Osteoblast (primary cell): Measurements from ENCODE around the gene YBEY. TPM values are rescaled to one million over a fixed set of nuclear protein-coding genes. Genes with fewer than 3 reads are reported as not detected.
A peak's percentile ranks its signal among the peaks of the same experiment; 100 is the strongest.

Experiments
- DNase-seq: peaks from one replicate; pipeline ENCODE4 v3.0.0; 2011; ENCODE audit warnings: low spot score, mixed read lengths; ENCODE audit not compliant: insufficient read length; ENCODE audit errors: missing footprints
- H2AFZ ChIP-seq: 2 replicates; pipeline ENCODE4 v1.6.0; 2011; ENCODE audit warnings: mild to moderate bottlenecking, low read length
- H3K27ac ChIP-seq: 2 replicates; pipeline ENCODE4 v1.5.1; 2011; ENCODE audit warnings: mild to moderate bottlenecking, low read depth, low read length, moderate library complexity
- H3K27me3 ChIP-seq: 2 replicates; pipeline ENCODE4 v1.6.0; 2012; ENCODE audit warnings: mild to moderate bottlenecking, control low read depth, inconsistent platforms, low read length, moderate library complexity; ENCODE audit not compliant: insufficient read depth
- H3K36me3 ChIP-seq: 2 replicates; pipeline ENCODE4 v1.5.1; 2011; ENCODE audit warnings: mild to moderate bottlenecking, low read length, control low read depth, moderate library complexity; ENCODE audit not compliant: insufficient read depth
- H3K4me1 ChIP-seq: 2 replicates; pipeline ENCODE4 v1.5.1; 2011; ENCODE audit warnings: mild to moderate bottlenecking, low read length, control low read depth, moderate library complexity; ENCODE audit not compliant: insufficient read depth
- H3K4me2 ChIP-seq: 2 replicates; pipeline ENCODE4 v1.6.0; 2011; ENCODE audit warnings: mild to moderate bottlenecking, low read length; ENCODE audit not compliant: insufficient read depth
- H3K4me3 ChIP-seq: fragments of 200-600 bp; sonication (generic); 3 replicates; pipeline ENCODE4 v1.5.1; 2012; ENCODE audit warnings: mild to moderate bottlenecking, low read length, inconsistent platforms; ENCODE audit not compliant: insufficient read depth
- H3K79me2 ChIP-seq: 2 replicates; pipeline ENCODE4 v1.6.0; 2012; ENCODE audit warnings: mild to moderate bottlenecking, low read length, control low read depth, inconsistent platforms; ENCODE audit not compliant: insufficient read depth
- H3K9me3 ChIP-seq: 2 replicates; pipeline ENCODE4 v1.5.1; 2011; ENCODE audit warnings: low read depth, low read length, control low read depth
- H4K20me1 ChIP-seq: 2 replicates; pipeline ENCODE4 v1.6.0; 2012; ENCODE audit warnings: mild to moderate bottlenecking, low read length, control low read depth; ENCODE audit not compliant: insufficient read depth
- total RNA-seq: library from RNA; depleted of rRNA; stranded (reverse); fragments of >200 nt; gene quantifications from 2 replicates; pipeline ENCODE4 v1.2.3, GENCODE V29; 2012
- TF ChIP-seq, protein P1 (sequence below): IDR thresholded peaks from 2 replicates; pipeline ENCODE4 v1.5.1; 2011; ENCODE audit warnings: mild to moderate bottlenecking, low read depth, low read length, moderate library complexity; ENCODE audit errors: extremely low read depth

YBEY gene
- total RNA-seq, 1 donor: 18.8 TPM

DNA sequence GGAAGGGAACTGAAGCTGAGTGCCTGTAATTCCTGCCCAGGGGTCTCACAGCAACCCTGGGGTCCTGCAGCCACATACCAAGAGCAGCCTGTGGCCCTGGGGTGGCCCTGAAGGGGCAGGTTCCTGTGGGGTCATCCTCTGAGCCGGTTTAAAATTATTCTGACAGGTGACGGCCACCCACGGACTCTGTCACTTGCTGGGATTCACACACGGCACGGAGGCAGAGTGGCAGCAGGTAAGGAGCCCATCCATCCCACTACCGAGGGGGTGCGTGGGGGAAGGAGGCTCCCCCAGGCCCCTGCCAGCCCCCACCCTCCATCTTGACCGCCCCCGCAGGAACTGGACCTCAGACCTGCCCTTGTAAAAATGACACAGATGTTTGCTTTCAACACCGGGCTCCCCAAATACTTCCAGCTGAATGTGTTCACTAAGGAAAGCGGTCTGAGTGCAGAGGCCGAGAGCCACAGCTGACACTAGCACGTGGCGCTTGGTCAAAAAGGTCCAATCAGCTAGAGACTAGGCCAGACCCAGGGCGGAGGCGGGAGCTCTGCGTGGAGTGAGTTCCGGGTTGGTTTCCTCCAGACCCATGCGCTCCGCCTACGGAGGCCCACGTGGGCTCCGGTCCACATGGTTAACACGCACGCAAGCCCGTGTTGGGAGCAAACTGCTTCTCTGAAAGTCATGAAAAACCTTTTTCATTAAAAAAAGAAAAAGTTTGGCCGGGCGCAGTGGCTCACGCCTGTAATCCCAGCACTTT is 10.0 kb downstream of the YBEY start:
- Histone ChIP-seq H3K27ac (no peak overlapping the region), H3K36me3 (peaks cover 15% of the 10 kb centered on the region), H3K4me2 (no peak overlapping the region), H3K9me3 (no peaks in the 10 kb centered on the region), H3K4me3 (no peak overlapping the region), H3K27me3 (peaks cover 2% of the 10 kb centered on the region), H3K79me2 (peaks cover 2% of the 10 kb centered on the region), H4K20me1 (no peaks in the 10 kb centered on the region), H3K4me1 (peaks cover 17% of the 10 kb centered on the region), H2AFZ (no peak overlapping the region)
- peak; percentile 90 for DNase-seq
- TF ChIP-seq, protein P1, sequence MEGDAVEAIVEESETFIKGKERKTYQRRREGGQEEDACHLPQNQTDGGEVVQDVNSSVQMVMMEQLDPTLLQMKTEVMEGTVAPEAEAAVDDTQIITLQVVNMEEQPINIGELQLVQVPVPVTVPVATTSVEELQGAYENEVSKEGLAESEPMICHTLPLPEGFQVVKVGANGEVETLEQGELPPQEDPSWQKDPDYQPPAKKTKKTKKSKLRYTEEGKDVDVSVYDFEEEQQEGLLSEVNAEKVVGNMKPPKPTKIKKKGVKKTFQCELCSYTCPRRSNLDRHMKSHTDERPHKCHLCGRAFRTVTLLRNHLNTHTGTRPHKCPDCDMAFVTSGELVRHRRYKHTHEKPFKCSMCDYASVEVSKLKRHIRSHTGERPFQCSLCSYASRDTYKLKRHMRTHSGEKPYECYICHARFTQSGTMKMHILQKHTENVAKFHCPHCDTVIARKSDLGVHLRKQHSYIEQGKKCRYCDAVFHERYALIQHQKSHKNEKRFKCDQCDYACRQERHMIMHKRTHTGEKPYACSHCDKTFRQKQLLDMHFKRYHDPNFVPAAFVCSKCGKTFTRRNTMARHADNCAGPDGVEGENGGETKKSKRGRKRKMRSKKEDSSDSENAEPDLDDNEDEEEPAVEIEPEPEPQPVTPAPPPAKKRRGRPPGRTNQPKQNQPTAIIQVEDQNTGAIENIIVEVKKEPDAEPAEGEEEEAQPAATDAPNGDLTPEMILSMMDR: no peak

DNA sequence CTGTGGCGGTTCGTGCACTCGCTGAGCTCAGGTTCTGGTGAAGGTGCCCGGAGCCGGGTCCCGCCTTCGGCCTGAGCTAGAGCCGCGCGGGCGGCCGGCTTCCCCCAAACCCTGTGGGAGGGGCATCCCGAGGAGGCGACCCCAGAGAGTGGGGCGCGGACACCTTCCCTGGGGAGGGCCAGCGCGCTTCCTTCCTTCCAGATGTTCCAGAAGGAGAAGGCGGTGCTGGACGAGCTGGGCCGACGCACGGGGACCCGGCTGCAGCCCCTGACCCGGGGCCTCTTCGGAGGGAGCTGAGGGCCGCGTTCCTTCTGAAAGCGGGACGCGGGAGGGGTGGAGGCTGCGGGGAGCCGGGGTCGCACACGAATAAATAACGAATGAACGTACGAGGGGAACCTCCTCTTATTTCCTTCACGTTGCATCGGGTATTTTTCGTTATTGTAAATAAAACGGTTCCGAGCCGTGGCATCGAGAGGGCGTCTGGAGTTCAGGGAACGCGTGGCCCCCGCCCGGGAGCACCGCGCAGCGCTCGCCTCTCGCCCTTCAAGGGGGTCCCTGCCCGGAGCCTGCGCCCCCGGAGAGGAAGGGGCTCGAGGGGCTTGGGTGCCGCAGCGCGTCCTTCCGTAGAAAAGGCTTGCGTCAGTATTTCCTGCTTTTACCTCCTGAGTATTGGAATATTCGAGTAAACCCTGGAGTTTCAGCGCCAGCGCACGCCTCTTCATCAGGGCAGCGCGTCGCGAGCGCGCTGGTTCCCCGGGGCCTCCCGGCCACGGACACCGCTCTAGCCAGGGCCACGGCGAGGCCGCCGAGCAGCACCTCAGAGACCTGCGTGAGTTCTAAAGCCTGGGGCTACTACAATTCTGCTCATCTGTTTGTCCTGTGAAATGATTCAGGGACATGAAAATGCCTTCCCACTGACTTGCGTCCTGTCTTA is 11.5 kb downstream of the YBEY start:
- Histone ChIP-seq H3K27ac (no peak overlapping the region), H3K4me3 (peak overlapping the region; percentile 68), H4K20me1 (no peaks in the 10 kb centered on the region), H3K9me3 (no peaks in the 10 kb centered on the region), H3K4me2 (peak overlapping the region; percentile 82), H3K27me3 (peaks cover 2% of the 10 kb centered on the region), H3K4me1 (peaks cover 17% of the 10 kb centered on the region), H2AFZ (peak overlapping the region; percentile 78), H3K79me2 (no peaks in the 10 kb centered on the region), H3K36me3 (peaks cover 3% of the 10 kb centered on the region)
- TF ChIP-seq, protein P1: no peak
- peak; percentile 75 for DNase-seq

DNA sequence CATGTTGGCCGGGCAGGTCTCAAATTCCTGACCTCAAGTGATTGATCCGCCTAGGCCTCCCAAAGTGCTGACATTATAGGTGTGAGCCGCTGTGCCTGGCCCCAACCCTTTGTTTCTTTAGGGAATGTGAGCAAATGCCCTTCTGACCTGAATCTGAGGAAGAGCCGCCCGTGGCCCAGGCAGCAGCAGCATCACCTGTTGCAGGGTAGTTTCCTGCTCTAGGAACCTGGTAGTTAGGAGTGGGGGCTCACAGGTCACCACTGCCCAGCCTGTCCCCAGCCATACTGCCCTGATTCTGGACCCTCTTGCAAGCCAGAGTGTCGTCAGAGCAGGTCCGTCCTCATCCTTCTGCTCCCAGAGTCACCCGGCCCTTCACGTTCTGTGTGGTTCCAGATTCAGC is 13.0 kb downstream of the YBEY start:
- no peak overlapping the region for H3K4me2 ChIP-seq
- no peaks in the 10 kb centered on the region for H3K79me2 ChIP-seq
- peaks cover 2% of the 10 kb centered on the region for H3K27me3 ChIP-seq
- TF ChIP-seq, protein P1: no peak
- no peak overlapping the region for H2AFZ ChIP-seq
- no peak for DNase-seq
- no peak overlapping the region for H3K27ac ChIP-seq
- no peak overlapping the region for H3K4me3 ChIP-seq
- H3K36me3 ChIP-seq: no peaks in the 10 kb centered on the region
- no peaks in the 10 kb centered on the region for H3K9me3 ChIP-seq
- H3K4me1 ChIP-seq: peaks cover 17% of the 10 kb centered on the region
- H4K20me1 ChIP-seq: no peaks in the 10 kb centered on the region

DNA sequence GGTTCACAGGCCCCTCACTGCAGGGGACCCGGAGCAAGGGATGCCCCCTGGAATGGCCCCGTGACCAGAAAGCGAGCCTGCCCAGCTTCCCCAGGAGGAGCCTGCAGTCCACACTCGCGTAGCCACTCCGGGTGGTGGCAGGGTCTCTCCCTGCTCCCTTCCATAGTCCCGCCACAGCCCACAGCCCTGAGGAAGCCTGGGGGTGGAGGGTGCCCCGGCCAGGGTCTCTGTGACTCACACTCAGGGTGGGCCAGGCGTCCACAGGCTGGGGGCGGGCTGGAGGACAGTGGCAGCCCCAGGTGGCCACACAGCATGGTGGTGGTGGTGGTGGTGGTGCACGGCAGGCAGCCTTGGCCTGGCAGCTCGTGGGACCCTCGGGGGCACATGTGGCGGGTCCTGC is 15.6 kb downstream of the YBEY start:
- H2AFZ ChIP-seq: no peak overlapping the region
- H3K4me1 ChIP-seq: peaks cover 7% of the 10 kb centered on the region
- no peak overlapping the region for H3K27ac ChIP-seq
- no peaks in the 10 kb centered on the region for H3K9me3 ChIP-seq
- DNase-seq: no peak
- no peaks in the 10 kb centered on the region for H3K79me2 ChIP-seq
- peaks cover 10% of the 10 kb centered on the region for H3K36me3 ChIP-seq
- H3K4me3 ChIP-seq: no peak overlapping the region
- H3K27me3 ChIP-seq: peaks cover 2% of the 10 kb centered on the region
- H3K4me2 ChIP-seq: no peak overlapping the region
- TF ChIP-seq, protein P1: no peak
- H4K20me1 ChIP-seq: no peaks in the 10 kb centered on the region
